Panc1 (cell line): ENCODE measurements around the gene ARHGEF2. TPM values are rescaled to one million over a fixed set of nuclear protein-coding genes. Genes with fewer than 3 reads are reported as not detected.
A peak's percentile ranks its signal among the peaks of the same experiment; 100 is the strongest.

Experiments used
- ATAC-seq: fragments of 200-7000 bp; cut with Tn5 transposase; 2 replicates; pipeline ENCODE4 v1.9.1; 2020; ENCODE audit warnings: mild to moderate bottlenecking, moderate library complexity
- BruUV-seq: library from RNA; stranded (reverse); fragments of 400-500 nt; replicated peaks from 2 replicates; lab custom pipeline; 2021; lab: Mats Ljungman, UMichigan
- CTCF ChIA-PET: fragments of 300-600 bp; sonication (Branson Sonifier 250); formaldehyde crosslinking; loops from one replicate; lab custom pipeline; 2022; ENCODE audit warnings: antibody characterized with exemption; lab: Charles Lee
- POLR2A ChIA-PET: fragments of 300-600 bp; sonication (Branson Sonifier 250); formaldehyde crosslinking; loops from one replicate; lab custom pipeline; 2022; ENCODE audit warnings: antibody characterized with exemption; lab: Charles Lee
- DNase-seq: peaks from one replicate; pipeline ENCODE4 v3.0.0-alpha.2; 2010; ENCODE audit warnings: low read depth, low spot score
- H3K27ac ChIP-seq: 2 replicates; pipeline ENCODE4 v1.5.1; 2011; ENCODE audit warnings: mild to moderate bottlenecking, low read length, inconsistent platforms
- H3K27me3 ChIP-seq: fragments of 200-500 bp; sonication (Bioruptor generic); 2 replicates; pipeline ENCODE4 v1.6.0; 2014; ENCODE audit warnings: low read length, inconsistent platforms; ENCODE audit not compliant: control insufficient read depth, insufficient read depth
- H3K36me3 ChIP-seq: fragments of 200-500 bp; sonication (Bioruptor generic); 2 replicates; pipeline ENCODE4 v1.5.1; 2014; ENCODE audit warnings: inconsistent platforms, mild to moderate bottlenecking, low read length, moderate library complexity; ENCODE audit not compliant: control insufficient read depth, insufficient read depth
- H3K4me1 ChIP-seq: 2 replicates; pipeline ENCODE4 v1.5.1; 2011; ENCODE audit warnings: inconsistent platforms, mild to moderate bottlenecking, low read length, moderate library complexity; ENCODE audit not compliant: control insufficient read depth, insufficient read depth
- H3K4me3 ChIP-seq, 2 experiments: 2 replicates each; pipeline ENCODE4 v1.5.1; 2011 to 2012; ENCODE audit warnings: low read depth in 2 of 2, low read length in 2 of 2, mild to moderate bottlenecking in 2 of 2, inconsistent platforms in 1 of 2, moderate library complexity in 1 of 2
- H3K9me3 ChIP-seq: fragments of 200-500 bp; sonication (Bioruptor generic); 2 replicates; pipeline ENCODE4 v1.5.1; 2014; ENCODE audit warnings: low read depth, mild to moderate bottlenecking, inconsistent platforms, low read length, moderate library complexity; ENCODE audit not compliant: control insufficient read depth, insufficient read depth
- POLR2AphosphoS5 ChIP-seq: IDR thresholded peaks from 2 replicates; pipeline ENCODE4 v1.6.1; 2012; ENCODE audit warnings: mild to moderate bottlenecking, low read depth, low read length, moderate library complexity
- SIN3A ChIP-seq: IDR thresholded peaks from 2 replicates; pipeline ENCODE4 v1.6.1; 2012; ENCODE audit warnings: low read depth, mild to moderate bottlenecking, low read length, moderate library complexity, borderline replicate concordance; ENCODE audit not compliant: insufficient read depth
- TCF7L2 ChIP-seq: IDR thresholded peaks from 2 replicates; pipeline ENCODE4 v1.6.1; 2011; ENCODE audit warnings: mild to moderate bottlenecking, low read depth, low read length, inconsistent platforms
- in situ Hi-C: cut with HindIII; loops from 2 replicates; pipeline ENCODE4 v1.10.0; 2016; ENCODE audit warnings: low sequenced_read_pairs, low pct_unique_long_range_greater_than_20kb
- intact Hi-C: fragments of 100-400 bp; cut with micrococcal nuclease; formaldehyde crosslinking; loops from one replicate; pipeline ENCODE4 v1.10.0; 2022; ENCODE audit not compliant: unreplicated experiment
- total RNA-seq: library from RNA; stranded (reverse); gene quantifications from one replicate; pipeline ENCODE4 v1.2.1, GENCODE V29; 2021; ENCODE audit not compliant: unreplicated experiment
- TF ChIP-seq, protein P1 (sequence below): fragments of 450-650 bp; IDR thresholded peaks from 2 replicates; pipeline ENCODE4 v1.5.1; 2017; ENCODE audit warnings: mild to moderate bottlenecking
- TF ChIP-seq, protein P2 (sequence below), 2 experiments: IDR thresholded peaks; 2 replicates each; pipeline ENCODE4 v1.6.1; 2011 to 2012; ENCODE audit warnings: low read depth in 2 of 2, control low read depth in 1 of 2, low read length in 1 of 2, mild to moderate bottlenecking in 1 of 2, moderate library complexity in 1 of 2; ENCODE audit not compliant: insufficient read depth in 1 of 2

ARHGEF2 gene
- total RNA-seq, 1 experiment from 2014 or later: 87.0 TPM

DNA sequence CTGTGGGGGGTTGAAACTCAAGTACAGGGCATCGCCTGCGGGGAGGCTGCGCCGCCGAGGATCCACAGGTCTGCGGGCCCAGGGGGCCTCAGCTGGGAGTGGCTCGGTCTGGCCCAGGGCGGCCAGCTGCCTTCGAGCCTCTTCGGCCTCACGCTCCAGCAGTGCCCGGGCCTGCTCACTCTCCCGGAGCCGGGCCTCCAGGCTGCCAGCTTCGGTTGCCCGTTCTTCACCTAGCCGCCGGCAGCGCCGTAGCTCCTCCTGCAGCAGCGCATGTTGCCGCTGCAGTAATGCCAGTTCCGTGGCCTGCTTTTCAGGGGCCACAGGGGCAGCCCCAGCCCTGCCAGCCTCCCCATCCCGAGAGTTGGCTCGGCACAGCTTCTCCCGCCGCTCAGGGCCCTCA lies 27.5 kb downstream of the ARHGEF2 start:
- Histone ChIP-seq H3K27ac (no peak overlapping the region), H3K4me3 (no peak overlapping the region), H3K36me3 (peaks cover 23% of the 10 kb centered on the region), H3K4me1 (peaks cover 17% of the 10 kb centered on the region), H3K9me3 (no peaks in the 10 kb centered on the region), H3K27me3 (no peaks in the 10 kb centered on the region)
- intact Hi-C loops: no loop called here
- DNase-seq (no peak), ATAC-seq (no peak)
- POLR2A ChIA-PET: no interaction called here
- in situ Hi-C loops: no loop called here
- no TSS peak for BruUV-seq
- CTCF ChIA-PET: interaction anchor here (0.6 kb wide), 1 partner anchor 865 kb away, joined by 7 read pairs; no protein-coding TSS in a partner anchor
- no peak for TF ChIP-seq POLR2AphosphoS5
- TF ChIP-seq, protein P1, sequence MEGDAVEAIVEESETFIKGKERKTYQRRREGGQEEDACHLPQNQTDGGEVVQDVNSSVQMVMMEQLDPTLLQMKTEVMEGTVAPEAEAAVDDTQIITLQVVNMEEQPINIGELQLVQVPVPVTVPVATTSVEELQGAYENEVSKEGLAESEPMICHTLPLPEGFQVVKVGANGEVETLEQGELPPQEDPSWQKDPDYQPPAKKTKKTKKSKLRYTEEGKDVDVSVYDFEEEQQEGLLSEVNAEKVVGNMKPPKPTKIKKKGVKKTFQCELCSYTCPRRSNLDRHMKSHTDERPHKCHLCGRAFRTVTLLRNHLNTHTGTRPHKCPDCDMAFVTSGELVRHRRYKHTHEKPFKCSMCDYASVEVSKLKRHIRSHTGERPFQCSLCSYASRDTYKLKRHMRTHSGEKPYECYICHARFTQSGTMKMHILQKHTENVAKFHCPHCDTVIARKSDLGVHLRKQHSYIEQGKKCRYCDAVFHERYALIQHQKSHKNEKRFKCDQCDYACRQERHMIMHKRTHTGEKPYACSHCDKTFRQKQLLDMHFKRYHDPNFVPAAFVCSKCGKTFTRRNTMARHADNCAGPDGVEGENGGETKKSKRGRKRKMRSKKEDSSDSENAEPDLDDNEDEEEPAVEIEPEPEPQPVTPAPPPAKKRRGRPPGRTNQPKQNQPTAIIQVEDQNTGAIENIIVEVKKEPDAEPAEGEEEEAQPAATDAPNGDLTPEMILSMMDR: no peak
- TF ChIP-seq, protein P2, sequence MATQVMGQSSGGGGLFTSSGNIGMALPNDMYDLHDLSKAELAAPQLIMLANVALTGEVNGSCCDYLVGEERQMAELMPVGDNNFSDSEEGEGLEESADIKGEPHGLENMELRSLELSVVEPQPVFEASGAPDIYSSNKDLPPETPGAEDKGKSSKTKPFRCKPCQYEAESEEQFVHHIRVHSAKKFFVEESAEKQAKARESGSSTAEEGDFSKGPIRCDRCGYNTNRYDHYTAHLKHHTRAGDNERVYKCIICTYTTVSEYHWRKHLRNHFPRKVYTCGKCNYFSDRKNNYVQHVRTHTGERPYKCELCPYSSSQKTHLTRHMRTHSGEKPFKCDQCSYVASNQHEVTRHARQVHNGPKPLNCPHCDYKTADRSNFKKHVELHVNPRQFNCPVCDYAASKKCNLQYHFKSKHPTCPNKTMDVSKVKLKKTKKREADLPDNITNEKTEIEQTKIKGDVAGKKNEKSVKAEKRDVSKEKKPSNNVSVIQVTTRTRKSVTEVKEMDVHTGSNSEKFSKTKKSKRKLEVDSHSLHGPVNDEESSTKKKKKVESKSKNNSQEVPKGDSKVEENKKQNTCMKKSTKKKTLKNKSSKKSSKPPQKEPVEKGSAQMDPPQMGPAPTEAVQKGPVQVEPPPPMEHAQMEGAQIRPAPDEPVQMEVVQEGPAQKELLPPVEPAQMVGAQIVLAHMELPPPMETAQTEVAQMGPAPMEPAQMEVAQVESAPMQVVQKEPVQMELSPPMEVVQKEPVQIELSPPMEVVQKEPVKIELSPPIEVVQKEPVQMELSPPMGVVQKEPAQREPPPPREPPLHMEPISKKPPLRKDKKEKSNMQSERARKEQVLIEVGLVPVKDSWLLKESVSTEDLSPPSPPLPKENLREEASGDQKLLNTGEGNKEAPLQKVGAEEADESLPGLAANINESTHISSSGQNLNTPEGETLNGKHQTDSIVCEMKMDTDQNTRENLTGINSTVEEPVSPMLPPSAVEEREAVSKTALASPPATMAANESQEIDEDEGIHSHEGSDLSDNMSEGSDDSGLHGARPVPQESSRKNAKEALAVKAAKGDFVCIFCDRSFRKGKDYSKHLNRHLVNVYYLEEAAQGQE (IDR thresholded peaks at IDR 0.05; ENCODE audit: insufficient read depth in 1 of 2, low read depth in 2 of 2, low read length in 1 of 2): no peak
- TF ChIP-seq TCF7L2: no peak
- TF ChIP-seq SIN3A: no peak

DNA sequence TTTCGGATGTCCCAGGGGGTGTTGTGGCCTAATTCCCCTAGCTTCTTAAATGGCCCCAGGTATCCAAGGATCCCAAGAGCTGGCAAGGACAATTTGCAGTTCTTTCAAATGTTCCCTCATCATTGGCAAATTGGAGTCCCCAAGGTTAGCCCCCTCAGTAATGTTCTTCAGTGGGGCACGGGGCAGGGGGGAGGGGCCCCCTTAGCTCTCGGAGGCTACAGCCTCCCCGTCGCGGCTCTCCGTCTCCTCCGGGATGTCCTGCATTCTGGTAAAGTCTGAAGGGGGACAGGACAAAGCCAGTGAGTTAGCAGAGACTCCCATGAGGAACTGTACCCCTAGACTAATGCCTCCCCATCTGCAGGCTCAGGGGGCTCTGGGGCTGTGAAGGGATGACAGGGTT lies 30.6 kb downstream of the ARHGEF2 start:
- Histone ChIP-seq H3K27ac (peak overlapping the region; percentile 99), H3K36me3 (peaks cover 16% of the 10 kb centered on the region), H3K4me1 (peaks cover 48% of the 10 kb centered on the region), H3K27me3 (no peaks in the 10 kb centered on the region), H3K9me3 (no peaks in the 10 kb centered on the region), H3K4me3 (no peak overlapping the region)
- ChIA-PET CTCF (no interaction called here), POLR2A (no interaction called here)
- BruUV-seq: no TSS peak
- ATAC-seq: no peak
- intact Hi-C loops: no loop called here
- DNase-seq: no peak
- TF ChIP-seq, protein P2 (IDR thresholded peaks at IDR 0.05; ENCODE audit: insufficient read depth in 1 of 2, low read depth in 2 of 2, low read length in 1 of 2): no peak
- TF ChIP-seq POLR2AphosphoS5 (no peak), TCF7L2 (no peak), SIN3A (no peak)
- TF ChIP-seq, protein P1: no peak
- in situ Hi-C loops: no loop called here
